OCI-LY7 (cell line): ENCODE data around the gene TES. TPM values are rescaled to one million over a fixed set of nuclear protein-coding genes. Genes with fewer than 3 reads are reported as not detected.
A peak's percentile ranks its signal among the peaks of the same experiment; 100 is the strongest.

Source experiments
- BruUV-seq: library from RNA; stranded (reverse); fragments of 400-500 nt; replicated peaks from 2 replicates; lab custom pipeline; 2021; lab: Mats Ljungman, UMichigan
- CTCF ChIA-PET: fragments of 300-600 bp; sonication (Branson Sonifier 250); formaldehyde crosslinking; loops from one replicate; lab custom pipeline; 2022; ENCODE audit warnings: antibody characterized with exemption; ENCODE audit not compliant: unreplicated experiment; lab: Charles Lee
- POLR2A ChIA-PET: fragments of 300-600 bp; sonication (Branson Sonifier 250); formaldehyde crosslinking; loops from one replicate; lab custom pipeline; 2022; ENCODE audit warnings: antibody characterized with exemption; lab: Charles Lee
- DNase-seq: peaks from one replicate; pipeline ENCODE4 v3.0.0-alpha.2; 2015; ENCODE audit warnings: low spot score
- H2AFZ ChIP-seq: fragments of 200-600 bp; sonication (generic), shearing (Covaris generic); 2 replicates; pipeline ENCODE4 v1.6.1; 2014; ENCODE audit warnings: mild to moderate bottlenecking, antibody characterized with exemption, low read length, moderate library complexity
- H3K27ac ChIP-seq: fragments of 200-600 bp; sonication (generic); 2 replicates; pipeline ENCODE4 v1.5.1; 2014; ENCODE audit warnings: mixed run types, low read depth, mild to moderate bottlenecking, moderate library complexity, low read length, inconsistent platforms; ENCODE audit not compliant: poor library complexity, severe bottlenecking
- H3K36me3 ChIP-seq: fragments of 200-600 bp; sonication (generic); 2 replicates; pipeline ENCODE4 v1.6.1; 2014; ENCODE audit warnings: mild to moderate bottlenecking, antibody characterized with exemption, low read length, moderate library complexity, mixed read lengths; ENCODE audit not compliant: insufficient read depth
- H3K4me1 ChIP-seq: fragments of 200-600 bp; sonication (generic); 2 replicates; pipeline ENCODE4 v1.5.1; 2014; ENCODE audit warnings: mild to moderate bottlenecking, low read length; ENCODE audit not compliant: insufficient read depth, poor library complexity, severe bottlenecking
- H3K4me2 ChIP-seq: fragments of 200-600 bp; sonication (generic); 2 replicates; pipeline ENCODE4 v1.6.1; 2014; ENCODE audit warnings: mild to moderate bottlenecking, low read length
- H3K4me3 ChIP-seq: fragments of 200-600 bp; sonication (generic); 2 replicates; pipeline ENCODE4 v1.5.1; 2014; ENCODE audit warnings: mild to moderate bottlenecking, low read depth, low read length; ENCODE audit not compliant: poor library complexity, severe bottlenecking
- H3K79me2 ChIP-seq: fragments of 200-600 bp; sonication (generic); 2 replicates; pipeline ENCODE4 v1.6.1; 2016; ENCODE audit warnings: low read depth, mild to moderate bottlenecking, low read length, moderate library complexity, mixed read lengths; ENCODE audit not compliant: insufficient read depth
- H3K9me2 ChIP-seq: fragments of 200-600 bp; sonication (generic); 2 replicates; pipeline ENCODE4 v1.6.1; 2016; ENCODE audit warnings: mild to moderate bottlenecking, low read length, mixed read lengths; ENCODE audit not compliant: insufficient read depth
- H3K9me3 ChIP-seq: fragments of 200-600 bp; sonication (generic); 2 replicates; pipeline ENCODE4 v1.6.1; 2014; ENCODE audit warnings: mild to moderate bottlenecking, mixed run types, low read length, mixed read lengths
- H4K20me1 ChIP-seq: fragments of 200-600 bp; sonication (generic); 2 replicates; pipeline ENCODE4 v1.6.1; 2014; ENCODE audit warnings: mild to moderate bottlenecking, antibody characterized with exemption, low read length, moderate library complexity, mixed read lengths; ENCODE audit not compliant: insufficient read depth
- CTCF ChIP-seq: fragments of 200-600 bp; sonication (generic); conservative IDR thresholded peaks from 2 replicates; pipeline ENCODE4 v1.5.1; 2014; ENCODE audit warnings: mild to moderate bottlenecking, antibody characterized with exemption, low read length, moderate library complexity, mixed read lengths
- EZH2phosphoT487 ChIP-seq: fragments of 200-600 bp; sonication (generic); IDR thresholded peaks from 2 replicates; pipeline ENCODE4 v1.6.1; 2018; ENCODE audit warnings: low read depth, borderline replicate concordance, mild to moderate bottlenecking, mixed run types, antibody characterized with exemption, low read length, moderate library complexity, mixed read lengths
- intact Hi-C: fragments of 100-400 bp; cut with micrococcal nuclease; formaldehyde crosslinking; loops from one replicate; pipeline ENCODE4 v1.10.0; 2022; ENCODE audit not compliant: unreplicated experiment
- total RNA-seq, 2 experiments: library from RNA; depleted of rRNA in 1 of 2; stranded (reverse); fragments of >200 nt in 1 of 2; shearing (Covaris generic) in 1 of 2; gene quantifications; 2 replicates each; pipeline ENCODE4 v1.2.3, GENCODE V29; 2014 to 2022

The TES gene
- total RNA-seq, 2 experiments from 2014 or later = not detected

- Histone ChIP-seq H3K4me1 (peaks cover 7% of the 10 kb centered on the region), H3K36me3 (no peaks in the 10 kb centered on the region), H3K9me3 (no peaks in the 10 kb centered on the region), H2AFZ (0 out of 2 replicates have a peak overlapping the region, but pooled peaks have one; percentile 18), H4K20me1 (no peaks in the 10 kb centered on the region; the same call in 1 of the 2 replicates), H3K9me2 (no peaks in the 10 kb centered on the region), H3K27ac (no peak overlapping the region), H3K4me3 (peak overlapping the region; percentile 43), H3K79me2 (no peaks in the 10 kb centered on the region), H3K4me2 (peak overlapping the region; percentile 77)
- BruUV-seq = no TSS peak
- peak; percentile 35 for DNase-seq
- ChIA-PET CTCF (no interaction called here), POLR2A (no interaction called here)
- TF ChIP-seq CTCF = no peak
- TF ChIP-seq EZH2phosphoT487 = no peak
- intact Hi-C loops = no loop called here
Observed at GRCh38 chr7:116211006-116211912, 920 bp downstream of the TES start.

- Histone ChIP-seq H3K27ac (no peak overlapping the region), H2AFZ (no peak overlapping the region), H3K4me2 (peak overlapping the region; percentile 77; the same call in 1 of the 2 replicates), H3K9me2 (no peaks in the 10 kb centered on the region), H4K20me1 (no peaks in the 10 kb centered on the region; the same call in 1 of the 2 replicates), H3K9me3 (no peaks in the 10 kb centered on the region), H3K36me3 (no peaks in the 10 kb centered on the region), H3K4me1 (peaks cover 7% of the 10 kb centered on the region), H3K4me3 (no peak overlapping the region), H3K79me2 (no peaks in the 10 kb centered on the region)
- DNase-seq = no peak
- BruUV-seq = no TSS peak
- CTCF ChIA-PET = no interaction called here
- intact Hi-C loops = no loop called here
- TF ChIP-seq CTCF (no peak), EZH2phosphoT487 (no peak)
- POLR2A ChIA-PET = no interaction called here
Observed at GRCh38 chr7:116211913-116212596, 1.7 kb downstream of the TES start.
